GM13977 (cell line): ENCODE data around the gene ADD3.
"Not testable (repeated sequence)": the region's sequence is repeated elsewhere in the genome, so short reads cannot be mapped to it uniquely, and the experiment has no call there.

Experiments used
- DNase-seq: peaks from one replicate; pipeline ENCODE4 v3.0.0; 2012; ENCODE audit warnings: low spot score
- CTCF ChIP-seq: IDR thresholded peaks from 2 replicates; pipeline ENCODE4 v1.5.1; 2012; ENCODE audit warnings: mild to moderate bottlenecking, control low read depth; ENCODE audit not compliant: insufficient read depth; ENCODE audit errors: extremely low read depth, missing control alignments
- in situ Hi-C: fragments of 300-500 bp; cut with MboI; formaldehyde crosslinking; loops from one replicate; pipeline ENCODE4 v1.12.0; 2022; ENCODE audit warnings: low sequenced_read_pairs, low pct_unique_long_range_greater_than_20kb, mixed read lengths, inconsistent platforms; ENCODE audit not compliant: unreplicated experiment

The ADD3 gene

GRCh38 chr10:109984013-109984412 lies 23.8 kb upstream of the ADD3 start:
- in situ Hi-C loops, result loop anchor here (10.0 kb wide), 1 partner anchor 89 kb away; no protein-coding TSS in a partner anchor
- DNase-seq, result no peak
- no peak for TF ChIP-seq CTCF

- not testable (repeated sequence) for DNase-seq
- in situ Hi-C loops, result loop anchor here (10.0 kb wide), 1 partner anchor 91 kb away; no protein-coding TSS in a partner anchor
Observed at GRCh38 chr10:109985768-109986167, 22.0 kb upstream of the ADD3 start.

- in situ Hi-C loops, result loop anchor here (10.0 kb wide), 1 partner anchor 93 kb away; no protein-coding TSS in a partner anchor
- DNase-seq, result no peak
- no peak for TF ChIP-seq CTCF
Observed at GRCh38 chr10:109987452-109988211, 20.2 kb upstream of the ADD3 start.

- in situ Hi-C loops, result loop anchor here (10.0 kb wide), 1 partner anchor 93 kb away; no protein-coding TSS in a partner anchor
- DNase-seq, result no peak
- TF ChIP-seq CTCF, result no peak
Observed at GRCh38 chr10:109988212-109988596, 19.6 kb upstream of the ADD3 start.

- no peak for TF ChIP-seq CTCF
- DNase-seq, result no peak
Observed at GRCh38 chr10:109991266-109991855, 16.4 kb upstream of the ADD3 start.

GRCh38 chr10:109992485-109992884 lies 15.3 kb upstream of the ADD3 start:
- TF ChIP-seq CTCF, result no peak
- DNase-seq, result no peak
- in situ Hi-C loops, result no loop called here

More at GRCh38 chr10:109991266-109991855, 16.4 kb upstream of the ADD3 start:
- in situ Hi-C loops, result no loop called here

GRCh38 chr10:109993551-109994330 lies 14.0 kb upstream of the ADD3 start:
- in situ Hi-C loops, result no loop called here
- no peak for DNase-seq
- no peak for TF ChIP-seq CTCF
